Mucosa of descending colon (tissue), 3 donors: ENCODE measurements around the gene CEP250. TPM values are rescaled to one million over a fixed set of nuclear protein-coding genes. Genes with fewer than 3 reads are reported as not detected.

Experiments used
- ATAC-seq: fragments of 200-7000 bp; cut with Tn5 transposase; one replicate; pipeline ENCODE4 v1.9.1; 2020; ENCODE audit warnings: mild to moderate bottlenecking, moderate library complexity
- DNase-seq, 3 donors: peaks; one replicate each; pipeline ENCODE4 v3.0.0-alpha.2; 2020
- H3K36me3 ChIP-seq: fragments of 200-600 bp; one replicate; pipeline ENCODE4 v1.8.0; 2021; ENCODE audit warnings: low read depth, mild to moderate bottlenecking
- H3K4me1 ChIP-seq: fragments of 200-600 bp; one replicate; pipeline ENCODE4 v1.8.0; 2021; ENCODE audit warnings: low read depth, mild to moderate bottlenecking
- H3K4me3 ChIP-seq: fragments of 200-600 bp; one replicate; pipeline ENCODE4 v1.8.0; 2021; ENCODE audit warnings: mild to moderate bottlenecking
- H3K9me3 ChIP-seq: fragments of 200-600 bp; one replicate; pipeline ENCODE4 v1.8.0; 2021; ENCODE audit warnings: mild to moderate bottlenecking
- CTCF ChIP-seq: fragments of 200-600 bp; IDR thresholded peaks from one replicate; pipeline ENCODE4 v1.8.0; 2022; ENCODE audit warnings: antibody characterized with exemption, mild to moderate bottlenecking
- intact Hi-C, 2 donors: fragments of 100-400 bp; cut with DNase I in 1 of 2; cut with micrococcal nuclease in 1 of 2; formaldehyde crosslinking; loops; one replicate each; pipeline versions ENCODE4 v1.11.0 to v1.11.1; 2022; cut with DNase I, micrococcal nuclease
- total RNA-seq, 3 donors: library from RNA; stranded (reverse); fragmentation: NEBNext Ultra II Directional in 2 of 3; extraction: Animal tissue kit (Norgen Biotek cat#: 25700) in 2 of 3; gene quantifications; one replicate each; pipeline versions ENCODE4 v1.2.1 to v1.2.4, GENCODE V29; 2021 to 2023
- donor health status: DM: no; HTN: no; CAD: no; lungs with moderate emphysema.
- donor health status: DM: no; HTN: no; CAD: no.
- donor health status: DM: no; HTN: yes; CAD: no.

The CEP250 gene
- total RNA-seq, 3 donors from 2014 or later: 18.1 to 37.8 (median 27.3) TPM

GRCh38 chr20:35506179-35506578 is 50.8 kb downstream of the CEP250 start:
- TF ChIP-seq CTCF: no peak
- H3K9me3 ChIP-seq: no peaks in the 10 kb centered on the region
- no peaks in the 10 kb centered on the region for H3K4me1 ChIP-seq
- H3K4me3 ChIP-seq: no peak overlapping the region
- intact Hi-C loops: no loop called here
- no peaks in the 10 kb centered on the region for H3K36me3 ChIP-seq
- DNase-seq (no peak), ATAC-seq (no peak)

GRCh38 chr20:35506872-35507638 is 51.7 kb downstream of the CEP250 start:
- DNase-seq (no peak), ATAC-seq (peak; percentile 8)
- intact Hi-C loops: no loop called here
- H3K4me3 ChIP-seq: no peak overlapping the region
- TF ChIP-seq CTCF: no peak
- no peaks in the 10 kb centered on the region for H3K36me3 ChIP-seq
- H3K9me3 ChIP-seq: no peaks in the 10 kb centered on the region
- H3K4me1 ChIP-seq: no peaks in the 10 kb centered on the region

GRCh38 chr20:35508493-35509218 is 53.3 kb downstream of the CEP250 start:
- intact Hi-C loops: no loop called here
- peak; percentile 64 for ATAC-seq
- peak in 1 of 3 donors; percentile 22 for DNase-seq
- TF ChIP-seq CTCF: no peak
- Histone ChIP-seq H3K9me3 (no peaks in the 10 kb centered on the region), H3K4me3 (no peak overlapping the region), H3K4me1 (no peaks in the 10 kb centered on the region), H3K36me3 (no peaks in the 10 kb centered on the region)

GRCh38 chr20:35510951-35511735 is 55.7 kb downstream of the CEP250 start:
- intact Hi-C loops: no loop called here
- TF ChIP-seq CTCF: no peak
- ATAC-seq (no peak), DNase-seq (no peak)
- no peaks in the 10 kb centered on the region for H3K9me3 ChIP-seq
- no peak overlapping the region for H3K4me3 ChIP-seq
- H3K36me3 ChIP-seq: no peaks in the 10 kb centered on the region
- H3K4me1 ChIP-seq: no peaks in the 10 kb centered on the region

GRCh38 chr20:35511814-35512420 is 56.5 kb downstream of the CEP250 start:
- DNase-seq: peak in 2 of 3 donors; percentile 46 to 55
- intact Hi-C loops: no loop called here
- no peaks in the 10 kb centered on the region for H3K4me1 ChIP-seq
- no peak overlapping the region for H3K4me3 ChIP-seq
- no peak for TF ChIP-seq CTCF
- H3K36me3 ChIP-seq: no peaks in the 10 kb centered on the region
- ATAC-seq: peak; percentile 52
- no peaks in the 10 kb centered on the region for H3K9me3 ChIP-seq
